ENCODE measurements around the gene ZNF554.
A peak's percentile ranks its signal among the peaks of the same experiment; 100 is the strongest.

ZNF554 gene

GRCh38 chr19:2845107-2845506, 25.4 kb downstream of the ZNF554 start:
- Histone ChIP-seq H4K20me1 (peaks cover 32% of the 10 kb centered on the region), H3K4me3 (no peak overlapping the region), H3K27me3 (no peaks in the 10 kb centered on the region), H3K27ac (no peak overlapping the region), H3K36me3 (peaks cover 61% of the 10 kb centered on the region), H3K4me2 (no peak overlapping the region), H3K4me1 (peaks cover 37% of the 10 kb centered on the region), H3K9ac (no peak overlapping the region), H3K9me3 (peaks cover 67% of the 10 kb centered on the region)
- TF ChIP-seq Cebpa-rat (IDR thresholded peaks at IDR 0.05): no peak

- no peak for TF ChIP-seq Cebpa-rat (IDR thresholded peaks at IDR 0.05)
- peaks cover 78% of the 10 kb centered on the region for H3K9me3 ChIP-seq
- peaks cover 32% of the 10 kb centered on the region for H4K20me1 ChIP-seq
- H3K9ac ChIP-seq: no peak overlapping the region
- H3K4me3 ChIP-seq: no peak overlapping the region
- H3K36me3 ChIP-seq: peaks cover 73% of the 10 kb centered on the region
- no peaks in the 10 kb centered on the region for H3K27me3 ChIP-seq
- H3K4me2 ChIP-seq: no peak overlapping the region
- peaks cover 31% of the 10 kb centered on the region for H3K4me1 ChIP-seq
- H3K27ac ChIP-seq: no peak overlapping the region
Measured at GRCh38 chr19:2846180-2846894, 26.7 kb downstream of the ZNF554 start.

- Histone ChIP-seq H3K4me1 (peaks cover 25% of the 10 kb centered on the region), H3K4me2 (no peak overlapping the region), H4K20me1 (peaks cover 24% of the 10 kb centered on the region), H3K27ac (no peak overlapping the region), H3K9me3 (peaks cover 89% of the 10 kb centered on the region), H3K27me3 (no peaks in the 10 kb centered on the region), H3K9ac (no peak overlapping the region), H3K4me3 (no peak overlapping the region), H3K36me3 (peaks cover 85% of the 10 kb centered on the region)
- no peak for TF ChIP-seq Cebpa-rat (IDR thresholded peaks at IDR 0.05)
Measured at GRCh38 chr19:2847507-2847906, 27.8 kb downstream of the ZNF554 start.

- Histone ChIP-seq H4K20me1 (peaks cover 13% of the 10 kb centered on the region; the same call in 1 of the 2 replicates), H3K4me2 (no peak overlapping the region), H3K4me1 (peaks cover 14% of the 10 kb centered on the region; the same call in 1 of the 2 replicates), H3K27me3 (no peaks in the 10 kb centered on the region), H3K4me3 (no peak overlapping the region), H3K27ac (no peak overlapping the region), H3K36me3 (peaks cover 96% of the 10 kb centered on the region), H3K9me3 (peaks cover 100% of the 10 kb centered on the region), H3K9ac (no peak overlapping the region)
- no peak for TF ChIP-seq Cebpa-rat (IDR thresholded peaks at IDR 0.05)
Measured at GRCh38 chr19:2848616-2849015, 28.9 kb downstream of the ZNF554 start.

- Histone ChIP-seq H3K36me3 (peaks cover 100% of the 10 kb centered on the region), H3K9me3 (peaks cover 100% of the 10 kb centered on the region), H3K4me2 (no peak overlapping the region), H3K4me1 (peaks cover 10% of the 10 kb centered on the region; the same call in 1 of the 2 replicates), H3K27ac (no peak overlapping the region), H4K20me1 (peaks cover 10% of the 10 kb centered on the region; the same call in 1 of the 2 replicates), H3K9ac (no peak overlapping the region), H3K27me3 (no peaks in the 10 kb centered on the region), H3K4me3 (peak overlapping the region; percentile 34; the same call in 1 of the 2 replicates)
- no peak for TF ChIP-seq Cebpa-rat (IDR thresholded peaks at IDR 0.05)
Measured at GRCh38 chr19:2850256-2850925, 30.7 kb downstream of the ZNF554 start.

GRCh38 chr19:2852598-2852997, 32.9 kb downstream of the ZNF554 start:
- H3K4me3 ChIP-seq: peak overlapping the region; percentile 34
- H3K27ac ChIP-seq: no peak overlapping the region
- peaks cover 100% of the 10 kb centered on the region for H3K9me3 ChIP-seq
- peaks cover 99% of the 10 kb centered on the region for H3K36me3 ChIP-seq
- H3K9ac ChIP-seq: no peak overlapping the region
- TF ChIP-seq Cebpa-rat (IDR thresholded peaks at IDR 0.05): no peak
- no peaks in the 10 kb centered on the region for H4K20me1 ChIP-seq
- H3K4me2 ChIP-seq: no peak overlapping the region
- H3K27me3 ChIP-seq: no peaks in the 10 kb centered on the region
- H3K4me1 ChIP-seq: no peaks in the 10 kb centered on the region

- Histone ChIP-seq H3K27ac (no peak overlapping the region), H3K36me3 (peaks cover 99% of the 10 kb centered on the region), H3K9ac (no peak overlapping the region), H3K27me3 (no peaks in the 10 kb centered on the region), H3K9me3 (peaks cover 100% of the 10 kb centered on the region), H3K4me2 (no peak overlapping the region), H3K4me3 (peak overlapping the region; percentile 34), H4K20me1 (no peaks in the 10 kb centered on the region), H3K4me1 (no peaks in the 10 kb centered on the region)
- no peak for TF ChIP-seq Cebpa-rat (IDR thresholded peaks at IDR 0.05)
Measured at GRCh38 chr19:2853015-2853606, 33.4 kb downstream of the ZNF554 start.

GRCh38 chr19:2854849-2855248, 35.2 kb downstream of the ZNF554 start:
- H3K4me1 ChIP-seq: no peaks in the 10 kb centered on the region
- peaks cover 100% of the 10 kb centered on the region for H3K9me3 ChIP-seq
- H3K27me3 ChIP-seq: no peaks in the 10 kb centered on the region
- no peak overlapping the region for H3K9ac ChIP-seq
- H3K4me3 ChIP-seq: 0 out of 2 replicates have a peak overlapping the region, but pooled peaks have one; percentile 1
- no peaks in the 10 kb centered on the region for H4K20me1 ChIP-seq
- no peak for TF ChIP-seq Cebpa-rat (IDR thresholded peaks at IDR 0.05)
- peaks cover 98% of the 10 kb centered on the region for H3K36me3 ChIP-seq
- H3K4me2 ChIP-seq: no peak overlapping the region
- no peak overlapping the region for H3K27ac ChIP-seq

- Histone ChIP-seq H3K9ac (no peak overlapping the region), H3K4me3 (no peak overlapping the region), H3K27me3 (no peaks in the 10 kb centered on the region), H3K36me3 (peaks cover 81% of the 10 kb centered on the region), H3K4me1 (no peaks in the 10 kb centered on the region), H3K9me3 (peaks cover 92% of the 10 kb centered on the region), H4K20me1 (no peaks in the 10 kb centered on the region), H3K27ac (no peak overlapping the region), H3K4me2 (no peak overlapping the region)
- no peak for TF ChIP-seq Cebpa-rat (IDR thresholded peaks at IDR 0.05)
Measured at GRCh38 chr19:2856457-2857050, 36.9 kb downstream of the ZNF554 start.
